HG02885 (cell line): ENCODE measurements around the gene PRSS50.
"Not testable (repeated sequence)": the region's sequence is repeated elsewhere in the genome, so short reads cannot be mapped to it uniquely, and the experiment has no call there.

Experiments
- ATAC-seq: cut with Tn5 transposase; IDR thresholded peaks from one replicate; pipeline ENCODE4 v1.9.1; 2021; ENCODE audit warnings: mild to moderate bottlenecking; ENCODE audit not compliant: unreplicated experiment, poor library complexity

PRSS50 gene

GRCh38 chr3:46717447-46718231, at the start of gene PRSS50:
PRSS50 (minus strand) TSS chr3:46717869; CDS start chr3:46717824, 45 bp downstream.
- ATAC-seq, result no peak

GRCh38 chr3:46764206-46764605, 46.5 kb upstream of the PRSS50 start:
- no peak for ATAC-seq

- ATAC-seq, result no peak
Observed at GRCh38 chr3:46763178-46763577, 45.5 kb upstream of the PRSS50 start.

GRCh38 chr3:46759239-46760167, 41.8 kb upstream of the PRSS50 start:
- no peak for ATAC-seq

GRCh38 chr3:46756642-46757041, 39.0 kb upstream of the PRSS50 start:
- no peak for ATAC-seq

- no peak for ATAC-seq
Observed at GRCh38 chr3:46755646-46756045, 38.0 kb upstream of the PRSS50 start.

- ATAC-seq, result not testable (repeated sequence)
Observed at GRCh38 chr3:46753127-46753526, 35.5 kb upstream of the PRSS50 start.

GRCh38 chr3:46750555-46751038, 32.9 kb upstream of the PRSS50 start:
- no peak for ATAC-seq

- ATAC-seq, result no peak
Observed at GRCh38 chr3:46749129-46749528, 31.5 kb upstream of the PRSS50 start.

GRCh38 chr3:46748170-46748569, 30.5 kb upstream of the PRSS50 start:
- no peak for ATAC-seq

GRCh38 chr3:46746711-46747110, 29.0 kb upstream of the PRSS50 start:
- ATAC-seq, result no peak

GRCh38 chr3:46742992-46743585, 25.4 kb upstream of the PRSS50 start:
- ATAC-seq, result no peak

- ATAC-seq, result not testable (repeated sequence)
Observed at GRCh38 chr3:46739565-46739964, 21.9 kb upstream of the PRSS50 start.

GRCh38 chr3:46737329-46737731, 19.7 kb upstream of the PRSS50 start:
- ATAC-seq, result no peak

- ATAC-seq, result no peak
Observed at GRCh38 chr3:46736006-46736872, 18.6 kb upstream of the PRSS50 start.

GRCh38 chr3:46734773-46735172, 17.1 kb upstream of the PRSS50 start:
- ATAC-seq, result no peak

GRCh38 chr3:46733026-46733800, 15.5 kb upstream of the PRSS50 start:
- ATAC-seq, result no peak

- no peak for ATAC-seq
Observed at GRCh38 chr3:46731795-46732194, 14.1 kb upstream of the PRSS50 start.

GRCh38 chr3:46730819-46731218, 13.2 kb upstream of the PRSS50 start:
- ATAC-seq, result no peak
